Measurements from ENCODE around the gene DPH7.
"Not testable (repeated sequence)": the region's sequence is repeated elsewhere in the genome, so short reads cannot be mapped to it uniquely, and the experiment has no call there.

The DPH7 gene

DNA sequence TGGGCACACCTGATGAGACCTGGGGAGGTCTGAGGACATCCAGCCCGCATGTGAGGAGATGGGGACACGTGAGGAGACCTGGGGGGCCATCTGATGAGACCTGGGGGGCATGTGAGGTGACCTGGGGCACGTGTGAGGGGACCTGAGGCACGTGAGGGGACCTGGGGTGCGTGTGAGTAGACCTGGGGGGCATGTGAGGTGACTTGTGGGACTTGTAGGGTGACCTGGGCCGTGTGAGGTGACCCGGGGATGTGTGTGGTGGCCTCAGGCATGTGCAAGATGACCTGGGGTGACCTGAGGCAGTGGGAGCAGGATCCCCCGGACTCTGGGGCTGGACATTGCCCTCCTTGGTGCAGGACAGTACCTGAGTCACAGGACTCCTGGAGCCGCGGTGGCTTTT lies 59.2 kb downstream of the DPH7 start:
- Histone ChIP-seq H3K9me3 (no peaks in the 10 kb centered on the region), H3K27me3 (ENCODE audit: low read depth) (no peaks in the 10 kb centered on the region), H3K4me3 (no peak overlapping the region), H3K4me1 (no peaks in the 10 kb centered on the region), H3K36me3 (replicated peaks) (no peaks in the 10 kb centered on the region)
- in situ Hi-C loops (cut with MboI; ENCODE audit: low sequenced_read_pairs) = no loop called here
- DNase-seq (ENCODE audit: low spot score in 2 of 2) = no peak

DNA sequence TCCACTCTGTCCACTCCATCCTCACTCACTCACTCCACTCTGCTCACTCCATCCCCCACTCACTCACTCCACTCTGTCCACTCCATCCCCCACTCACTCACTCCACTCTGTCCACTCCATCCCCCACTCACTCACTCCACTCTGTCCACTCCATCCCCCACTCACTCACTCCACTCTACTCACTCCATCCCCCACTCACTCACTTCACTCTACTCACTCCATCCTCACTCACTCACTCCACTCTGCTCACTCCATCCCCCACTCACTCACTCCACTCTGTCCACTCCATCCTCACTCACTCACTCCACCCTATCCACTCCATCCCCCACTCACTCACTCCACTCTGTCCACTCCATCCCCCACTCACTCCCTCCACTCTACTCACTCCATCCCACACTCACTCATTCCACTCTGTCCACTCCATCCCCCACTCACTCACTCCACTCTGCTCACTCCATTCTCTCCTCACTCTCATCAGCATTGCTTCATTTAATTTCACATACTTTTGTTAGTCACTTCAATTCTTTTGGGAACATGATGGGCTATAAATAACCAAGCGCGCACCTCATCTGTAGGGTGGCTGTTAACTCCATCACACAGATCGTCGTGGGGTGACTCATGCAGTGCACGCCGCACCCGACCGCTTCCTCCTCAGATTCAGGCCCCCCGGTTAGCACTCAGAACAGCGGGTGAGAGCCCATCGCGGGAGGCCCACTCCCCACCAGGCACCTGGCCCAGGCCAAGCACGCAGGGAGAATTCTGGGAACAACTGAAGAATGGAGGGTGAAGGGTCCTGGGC lies 59.9 kb downstream of the DPH7 start:
- in situ Hi-C loops (cut with MboI; ENCODE audit: low sequenced_read_pairs); H3K27me3 ChIP-seq (ENCODE audit: low read depth); H3K4me3 ChIP-seq; H3K4me1 ChIP-seq; DNase-seq (ENCODE audit: low spot score in 2 of 2); H3K36me3 ChIP-seq (replicated peaks); H3K9me3 ChIP-seq: not testable (repeated sequence)

- H3K4me3 ChIP-seq = no peak overlapping the region
- no peak for DNase-seq (ENCODE audit: low spot score in 2 of 2)
- H3K27me3 ChIP-seq (ENCODE audit: low read depth) = no peaks in the 10 kb centered on the region
- no peaks in the 10 kb centered on the region for H3K4me1 ChIP-seq
- in situ Hi-C loops (cut with MboI; ENCODE audit: low sequenced_read_pairs) = no loop called here
- H3K36me3 ChIP-seq (replicated peaks) = no peaks in the 10 kb centered on the region
- no peaks in the 10 kb centered on the region for H3K9me3 ChIP-seq
Measured at GRCh38 chr9:137516144-137516917, 62.4 kb downstream of the DPH7 start.

DNA sequence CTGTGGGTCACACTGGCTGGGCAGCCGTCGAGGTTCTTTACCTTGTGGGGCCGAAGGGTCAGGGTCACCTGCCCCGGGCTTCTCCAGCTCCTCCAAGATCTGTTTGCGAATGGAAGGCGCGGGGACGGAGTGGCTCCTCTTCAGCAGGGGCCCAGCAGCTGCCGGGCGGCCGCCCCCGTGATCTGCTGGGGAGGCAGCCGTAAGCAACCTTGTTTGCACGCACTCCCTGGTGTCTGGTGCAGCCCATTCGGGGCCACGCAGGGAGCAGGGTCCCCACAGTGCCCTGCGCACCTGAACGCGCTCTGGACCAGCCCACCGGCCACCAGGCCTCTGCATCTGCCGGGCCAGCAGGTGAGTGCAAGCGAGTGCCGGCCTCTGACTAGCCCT lies 63.4 kb downstream of the DPH7 start:
- Histone ChIP-seq H3K9me3 (0 out of 2 replicates have a peak, but pooled peaks cover 2% of the 10 kb centered on the region), H3K4me1 (no peaks in the 10 kb centered on the region), H3K4me3 (no peak overlapping the region), H3K27me3 (ENCODE audit: low read depth) (no peaks in the 10 kb centered on the region), H3K36me3 (replicated peaks) (no peaks in the 10 kb centered on the region)
- no peak for DNase-seq (ENCODE audit: low spot score in 2 of 2)
- in situ Hi-C loops (cut with MboI; ENCODE audit: low sequenced_read_pairs) = no loop called here

DNA sequence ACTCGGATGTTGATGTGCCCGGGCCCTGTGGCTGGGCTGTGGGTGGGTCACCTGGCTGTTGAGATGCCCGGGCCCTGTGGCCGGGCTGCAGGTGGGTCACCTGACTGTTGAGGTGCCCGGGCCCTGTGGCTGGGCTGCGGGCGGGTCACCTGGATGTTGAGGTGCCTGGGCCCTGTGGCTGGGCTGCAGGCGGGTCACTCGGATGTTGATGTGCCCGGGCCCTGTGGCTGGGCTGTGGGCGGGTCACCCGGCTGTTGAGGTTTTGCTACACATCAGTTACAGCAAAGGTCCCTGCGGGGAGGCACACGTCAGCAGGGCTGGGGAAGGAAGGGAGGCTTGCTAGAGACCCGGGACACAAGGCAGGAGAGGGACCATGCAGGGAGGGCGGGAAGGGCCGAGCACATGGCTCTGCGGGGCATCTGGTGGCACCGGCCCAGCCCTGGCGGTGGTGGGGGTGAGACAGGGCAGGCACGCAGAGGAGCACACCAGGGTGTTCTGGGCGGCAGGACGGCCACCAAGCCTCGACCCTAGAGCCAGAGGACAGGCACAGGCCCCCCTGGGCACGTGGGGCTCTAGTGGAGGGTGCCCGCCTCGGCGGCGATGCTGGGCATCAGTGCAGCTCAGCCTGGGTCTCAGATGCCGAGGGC lies 63.9 kb downstream of the DPH7 start:
- no peaks in the 10 kb centered on the region for H3K36me3 ChIP-seq (replicated peaks)
- in situ Hi-C loops (cut with MboI; ENCODE audit: low sequenced_read_pairs) = no loop called here
- no peak for DNase-seq (ENCODE audit: low spot score in 2 of 2)
- H3K9me3 ChIP-seq = 0 out of 2 replicates have a peak, but pooled peaks cover 2% of the 10 kb centered on the region
- no peaks in the 10 kb centered on the region for H3K4me1 ChIP-seq
- H3K27me3 ChIP-seq (ENCODE audit: low read depth) = no peaks in the 10 kb centered on the region
- H3K4me3 ChIP-seq = no peak overlapping the region

GRCh38 chr9:137513801-137514570 lies 64.7 kb downstream of the DPH7 start:
- H3K4me3 ChIP-seq; DNase-seq (ENCODE audit: low spot score in 2 of 2); H3K36me3 ChIP-seq (replicated peaks); in situ Hi-C loops (cut with MboI; ENCODE audit: low sequenced_read_pairs); H3K9me3 ChIP-seq; H3K4me1 ChIP-seq; H3K27me3 ChIP-seq (ENCODE audit: low read depth): not testable (repeated sequence)

DNA sequence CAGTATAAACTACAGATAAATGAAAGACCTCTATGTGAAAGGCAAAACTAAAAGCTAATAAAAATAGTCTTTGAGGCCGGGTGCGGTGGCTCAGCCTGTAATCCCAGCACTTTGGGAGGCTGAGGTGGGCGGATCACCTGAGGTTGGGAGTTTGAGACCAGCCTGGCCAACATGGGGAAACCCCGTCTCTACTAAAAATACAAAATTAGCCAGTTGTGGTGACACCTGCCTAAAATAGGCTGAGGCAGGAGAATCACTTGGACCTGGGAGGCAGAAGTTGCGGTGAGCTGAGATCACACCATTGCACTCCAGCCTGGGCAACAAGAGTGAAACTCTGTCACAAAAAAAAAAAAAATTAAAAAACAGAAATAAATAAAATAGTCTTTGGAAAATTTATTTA lies 65.6 kb downstream of the DPH7 start:
- H3K36me3 ChIP-seq (replicated peaks); H3K4me1 ChIP-seq; in situ Hi-C loops (cut with MboI; ENCODE audit: low sequenced_read_pairs); H3K4me3 ChIP-seq; H3K27me3 ChIP-seq (ENCODE audit: low read depth); DNase-seq (ENCODE audit: low spot score in 2 of 2); H3K9me3 ChIP-seq: not testable (repeated sequence)

GRCh38 chr9:137511758-137512463 lies 66.8 kb downstream of the DPH7 start:
- H3K36me3 ChIP-seq (replicated peaks) = no peaks in the 10 kb centered on the region
- in situ Hi-C loops (cut with MboI; ENCODE audit: low sequenced_read_pairs) = no loop called here
- H3K4me1 ChIP-seq = no peaks in the 10 kb centered on the region
- 0 out of 2 replicates have a peak, but pooled peaks cover 2% of the 10 kb centered on the region for H3K9me3 ChIP-seq
- no peak for DNase-seq (ENCODE audit: low spot score in 2 of 2)
- no peaks in the 10 kb centered on the region for H3K27me3 ChIP-seq (ENCODE audit: low read depth)
- H3K4me3 ChIP-seq = no peak overlapping the region

- H3K9me3 ChIP-seq; H3K27me3 ChIP-seq (ENCODE audit: low read depth); in situ Hi-C loops (cut with MboI; ENCODE audit: low sequenced_read_pairs); H3K4me3 ChIP-seq; H3K36me3 ChIP-seq (replicated peaks); H3K4me1 ChIP-seq; DNase-seq (ENCODE audit: low spot score in 2 of 2): not testable (repeated sequence)
Measured at GRCh38 chr9:137511126-137511525, 67.6 kb downstream of the DPH7 start.

DNA sequence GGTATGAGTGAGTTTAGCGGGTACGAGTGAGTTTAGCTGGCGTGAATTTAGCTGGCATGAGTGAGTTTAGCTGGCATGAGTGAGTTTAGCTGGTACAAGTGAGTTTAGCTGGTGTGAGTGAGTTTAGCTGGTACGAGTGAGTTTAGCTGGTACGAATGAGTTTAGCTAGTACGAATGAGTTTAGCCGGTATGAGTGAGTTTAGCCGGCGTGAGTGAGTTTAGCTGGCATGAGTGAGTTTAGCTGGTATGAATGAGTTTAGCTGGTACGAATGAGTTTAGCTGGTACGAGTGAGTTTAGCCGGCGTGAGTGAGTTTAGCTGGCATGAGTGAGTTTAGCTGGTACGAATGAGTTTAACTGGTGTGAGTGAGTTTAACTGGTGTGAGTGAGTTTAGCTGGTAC lies 69.5 kb downstream of the DPH7 start:
- 0 out of 2 replicates have a peak, but pooled peaks cover 2% of the 10 kb centered on the region for H3K9me3 ChIP-seq
- H3K27me3 ChIP-seq (ENCODE audit: low read depth) = no peaks in the 10 kb centered on the region
- DNase-seq (ENCODE audit: low spot score in 2 of 2) = no peak
- in situ Hi-C loops (cut with MboI; ENCODE audit: low sequenced_read_pairs) = no loop called here
- no peak overlapping the region for H3K4me3 ChIP-seq
- H3K36me3 ChIP-seq (replicated peaks) = no peaks in the 10 kb centered on the region
- no peaks in the 10 kb centered on the region for H3K4me1 ChIP-seq

DNA sequence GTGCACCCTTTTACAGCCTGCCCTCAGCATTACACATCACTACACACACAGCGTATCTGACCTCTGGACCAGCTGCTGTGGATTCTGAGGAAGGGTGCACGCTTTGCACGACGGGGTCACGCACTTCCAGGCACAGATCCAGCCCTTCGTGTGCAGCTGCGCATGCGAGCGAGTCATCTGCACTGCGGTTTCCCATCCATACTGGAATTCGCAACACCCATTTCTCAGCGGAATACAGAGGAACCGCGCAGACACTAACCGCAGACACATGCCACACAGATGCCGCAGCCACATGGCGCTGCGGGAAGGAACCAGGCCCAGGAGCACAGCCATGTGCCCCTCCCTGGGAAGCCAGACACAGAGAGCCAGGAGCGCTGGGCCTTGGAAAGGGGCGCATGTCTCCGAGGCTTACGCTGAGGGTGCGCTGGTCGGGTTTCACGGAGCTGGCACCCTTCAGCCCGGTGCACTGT lies 72.0 kb downstream of the DPH7 start:
- no peaks in the 10 kb centered on the region for H3K4me1 ChIP-seq
- H3K4me3 ChIP-seq = no peak overlapping the region
- in situ Hi-C loops (cut with MboI; ENCODE audit: low sequenced_read_pairs) = no loop called here

GRCh38 chr9:137506274-137506673 lies 72.5 kb downstream of the DPH7 start:
- H3K36me3 ChIP-seq (replicated peaks) = no peaks in the 10 kb centered on the region
- H3K9me3 ChIP-seq = 0 out of 2 replicates have a peak, but pooled peaks cover 2% of the 10 kb centered on the region
- no peak for DNase-seq (ENCODE audit: low spot score in 2 of 2)
- in situ Hi-C loops (cut with MboI; ENCODE audit: low sequenced_read_pairs) = no loop called here
- no peak overlapping the region for H3K4me3 ChIP-seq
- H3K27me3 ChIP-seq (ENCODE audit: low read depth) = no peaks in the 10 kb centered on the region
- no peaks in the 10 kb centered on the region for H3K4me1 ChIP-seq

More for the DNA sequence above, 72.0 kb downstream of the DPH7 start:
- Histone ChIP-seq H3K27me3 (ENCODE audit: low read depth) (no peaks in the 10 kb centered on the region), H3K36me3 (replicated peaks) (no peaks in the 10 kb centered on the region), H3K9me3 (0 out of 2 replicates have a peak, but pooled peaks cover 2% of the 10 kb centered on the region)
- no peak for DNase-seq (ENCODE audit: low spot score in 2 of 2)

Measured in HAP-1 (cell line).